Pancreas (tissue), 10 donors: ENCODE results near the gene SPIRE1. TPM values are rescaled to one million over a fixed set of nuclear protein-coding genes. Genes with fewer than 3 reads are reported as not detected.

ENCODE experiments used
- ATAC-seq, 4 donors: fragments of 200-7000 bp; cut with Tn5 transposase; one replicate each; pipeline versions ENCODE4 v1.8.0 to v1.9.1; 2020; ENCODE audit warnings: mild to moderate bottlenecking in 4 of 4, moderate library complexity in 4 of 4
- DNase-seq, 6 donors: peaks; one replicate each; pipeline ENCODE4 v3.0.0-alpha.2; 2020
- FAIRE-seq: peaks from 2 replicates; lab custom pipeline; 2012; peaks lifted over from hg19 to GRCh38; lab: Jason Lieb, UNC
- H3K27ac ChIP-seq, 4 donors: fragments of 200-600 bp; sonication (generic); 1 replicate in 3 of 4; 2 replicates in 1 of 4; pipeline versions ENCODE4 v1.5.0 to v1.8.0; 2020
- H3K27me3 ChIP-seq, 4 donors: fragments of 200-600 bp; one replicate each; pipeline ENCODE4 v1.8.0; 2021
- H3K36me3 ChIP-seq, 3 donors: fragments of 200-600 bp; sonication (generic) in 1 of 3; one replicate each; pipeline versions ENCODE4 v1.5.0 to v1.8.0; 2020 to 2021
- H3K4me1 ChIP-seq, 3 donors: fragments of 200-600 bp; one replicate each; pipeline ENCODE4 v1.8.0; 2021
- H3K4me3 ChIP-seq, 4 donors: fragments of 200-600 bp; sonication (generic) in 2 of 4; one replicate each; pipeline versions ENCODE4 v1.5.0 to v1.8.0; 2020 to 2021
- H3K9me3 ChIP-seq, 4 donors: fragments of 200-600 bp; one replicate each; pipeline ENCODE4 v1.8.0; 2021
- CTCF ChIP-seq, 4 donors: fragments of 200-600 bp; sonication (generic) in 3 of 4; IDR thresholded peaks; one replicate each; pipeline versions ENCODE4 v1.5.0 to v1.8.0; 2021; ENCODE audit warnings: antibody characterized with exemption in 4 of 4
- WGBS, 2 donors: extraction: QIAGEN DNeasy Blood & Tissue Kit; methylation state at CpG; one replicate each; pipeline ENCODE4 v1.1.7; 2013; 5-methylcytosine and 5-hydroxymethylcytosine counted together
- intact Hi-C, 3 donors: fragments of 100-400 bp; cut with DNase I; formaldehyde crosslinking; loops; one replicate each; pipeline versions ENCODE4 v1.11.1 to v1.14.2; 2022
- polyA plus RNA-seq, 2 donors: library from polyadenylated mRNA; stranded (reverse); fragments of 200-250 nt; gene quantifications; one replicate each; pipeline ENCODE4 v1.2.3, GENCODE V29; 2013
- total RNA-seq, 6 donors: library from RNA; stranded (reverse); fragmentation: NEBNext Ultra II Directional in 4 of 6; extraction: Animal tissue kit (Norgen Biotek cat#: 25700) in 4 of 6; gene quantifications; one replicate each; pipeline versions ENCODE4 v1.2.1 to v1.2.4, GENCODE V29; 2021 to 2023
- donor health status: healthy with polysubstance abuse.
- donor health status: DM: no; HTN: no; CAD: no; lungs with moderate emphysema.
- donor health status: DM: no; HTN: no; CAD: no.
- donor health status: control.
- donor health status: control.
- donor health status: Bipolar disorder and iron deficiency.
- donor health status: DM: yes; HTN: yes; CAD: no.
- donor health status: DM: no; HTN: no; CAD: no.
- donor health status: DM: no; HTN: no; CAD: no.
- donor health status: DM: yes; HTN: yes; CAD: no.

The SPIRE1 gene
- total and polyA plus RNA-seq, 8 donors = 2.9 to 17.6 (median 10.0) TPM

- DNase-seq (no peak), ATAC-seq (no peak), FAIRE-seq (no peak)
- no peaks in the 10 kb centered on the region for H3K27me3 ChIP-seq
- no peak overlapping the region for H3K4me3 ChIP-seq
- intact Hi-C loops = no loop called here
- 94 to 98% methylated on average over 1 of the region's 1 CpG for WGBS, 2 donors
- H3K27ac ChIP-seq = no peak overlapping the region
- H3K36me3 ChIP-seq = no peaks in the 10 kb centered on the region
- H3K9me3 ChIP-seq = no peaks in the 10 kb centered on the region
- no peak for TF ChIP-seq CTCF (IDR thresholded peaks at IDR 0.05)
- peaks cover 12 to 43% (median 16%) of the 10 kb centered on the region in 3 donors for H3K4me1 ChIP-seq
These were observed 72.7 kb downstream of the SPIRE1 start for GRCh38 chr18:12585218-12585617.

GRCh38 chr18:12580630-12581342 lies 77.1 kb downstream of the SPIRE1 start:
- peaks cover 0 to 22% (median 0%) of the 10 kb centered on the region in 3 donors for H3K4me1 ChIP-seq
- no peak overlapping the region for H3K4me3 ChIP-seq
- FAIRE-seq = no peak
- ATAC-seq = peak; percentile 81 to 89 (median 84)
- DNase-seq = peak in 3 of 6 donors; percentile 27 to 43 (median 30)
- no peaks in the 10 kb centered on the region for H3K27me3 ChIP-seq
- no peak for TF ChIP-seq CTCF (IDR thresholded peaks at IDR 0.05)
- intact Hi-C loops = no loop called here
- H3K36me3 ChIP-seq = no peaks in the 10 kb centered on the region
- H3K27ac ChIP-seq = peak overlapping the region in 1 of 4 donors; percentile 35
- WGBS, 2 donors = 77 to 80% methylated on average over 9 of the region's 9 CpGs
- H3K9me3 ChIP-seq = no peaks in the 10 kb centered on the region

GRCh38 chr18:12579775-12580174 lies 78.1 kb downstream of the SPIRE1 start:
- Histone ChIP-seq H3K9me3 (no peaks in the 10 kb centered on the region), H3K4me1 (peaks cover 5 to 29% (median 8%) of the 10 kb centered on the region in 3 donors), H3K27ac (no peak overlapping the region), H3K4me3 (no peak overlapping the region), H3K36me3 (no peaks in the 10 kb centered on the region), H3K27me3 (no peaks in the 10 kb centered on the region)
- DNase-seq = no peak
- no peak for FAIRE-seq
- TF ChIP-seq CTCF (IDR thresholded peaks at IDR 0.05) = no peak
- 58 to 73% methylated on average over 2 of the region's 2 CpGs for WGBS, 2 donors
- intact Hi-C loops = no loop called here
- ATAC-seq = no peak

- Histone ChIP-seq H3K27ac (no peak overlapping the region), H3K9me3 (no peaks in the 10 kb centered on the region), H3K27me3 (no peaks in the 10 kb centered on the region), H3K4me1 (peaks cover 5 to 33% (median 11%) of the 10 kb centered on the region in 3 donors), H3K36me3 (no peaks in the 10 kb centered on the region), H3K4me3 (no peak overlapping the region)
- FAIRE-seq (peak; percentile 20), ATAC-seq (no peak), DNase-seq (no peak)
- 96 to 100% methylated on average over 1 of the region's 1 CpG for WGBS, 2 donors
- intact Hi-C loops = no loop called here
- TF ChIP-seq CTCF (IDR thresholded peaks at IDR 0.05) = no peak
These were observed 80.1 kb downstream of the SPIRE1 start for GRCh38 chr18:12577848-12578247.
